Loucy (cell line): ENCODE data around the gene PTOV1.

Source experiments
- H2AFZ ChIP-seq: fragments of 200-600 bp; sonication (generic); 2 replicates; pipeline ENCODE4 v1.6.0; 2016; ENCODE audit warnings: antibody characterized with exemption, mild to moderate bottlenecking, low read length, moderate library complexity
- H3F3A ChIP-seq: fragments of 200-600 bp; 2 replicates; pipeline ENCODE4 v1.6.0; 2016; ENCODE audit warnings: antibody characterized with exemption, low read depth, mild to moderate bottlenecking
- H3K27me3 ChIP-seq: fragments of 200-600 bp; sonication (generic); 2 replicates; pipeline ENCODE4 v1.6.1; 2014; ENCODE audit warnings: low read length, mild to moderate bottlenecking; ENCODE audit not compliant: insufficient read depth, poor library complexity, severe bottlenecking
- H3K36me3 ChIP-seq: fragments of 200-600 bp; sonication (generic); 2 replicates; pipeline ENCODE4 v1.6.1; 2016; ENCODE audit warnings: low read length; ENCODE audit not compliant: insufficient read depth
- H3K4me1 ChIP-seq: fragments of 200-600 bp; sonication (generic); 2 replicates; pipeline ENCODE4 v1.5.1; 2014; ENCODE audit warnings: low read length, mild to moderate bottlenecking; ENCODE audit not compliant: insufficient read depth, poor library complexity, severe bottlenecking
- H3K4me2 ChIP-seq: fragments of 200-600 bp; sonication (generic); 2 replicates; pipeline ENCODE4 v1.6.0; 2014; ENCODE audit warnings: antibody characterized with exemption, low read length, low read depth, mild to moderate bottlenecking; ENCODE audit not compliant: poor library complexity, severe bottlenecking
- H3K4me3 ChIP-seq: fragments of 200-600 bp; sonication (generic); 2 replicates; pipeline ENCODE4 v1.5.1; 2014; ENCODE audit warnings: low read length, mild to moderate bottlenecking, mixed read lengths; ENCODE audit not compliant: poor library complexity, severe bottlenecking
- H3K79me2 ChIP-seq: fragments of 200-600 bp; sonication (generic); 2 replicates; pipeline ENCODE4 v1.6.1; 2014; ENCODE audit warnings: low read length; ENCODE audit not compliant: insufficient read depth
- H3K9ac ChIP-seq: fragments of 200-600 bp; sonication (generic); 2 replicates; pipeline ENCODE4 v1.6.0; 2014; ENCODE audit warnings: mild to moderate bottlenecking, low read depth, low read length, moderate library complexity; ENCODE audit not compliant: poor library complexity, severe bottlenecking
- H3K9me2 ChIP-seq: fragments of 200-600 bp; sonication (generic); replicated peaks from 2 replicates; pipeline ENCODE4 v1.6.1; 2016; ENCODE audit warnings: low read depth, low read length, mixed read lengths
- H3K9me3 ChIP-seq: fragments of 200-600 bp; sonication (generic); 2 replicates; pipeline ENCODE4 v1.6.1; 2014; ENCODE audit warnings: mild to moderate bottlenecking, antibody characterized with exemption, low read length, low read depth; ENCODE audit not compliant: insufficient read depth
- H4K20me1 ChIP-seq: fragments of 200-600 bp; sonication (generic); 2 replicates; pipeline ENCODE4 v1.6.0; 2014; ENCODE audit warnings: antibody characterized with exemption, low read length, mild to moderate bottlenecking; ENCODE audit not compliant: insufficient read depth, poor library complexity, severe bottlenecking
- CTCF ChIP-seq: fragments of 200-600 bp; sonication (generic); conservative IDR thresholded peaks from 2 replicates; pipeline ENCODE4 v1.5.1; 2014; ENCODE audit warnings: mild to moderate bottlenecking, antibody characterized with exemption, low read length
- EZH2phosphoT487 ChIP-seq: fragments of 200-600 bp; IDR thresholded peaks from 2 replicates; pipeline ENCODE4 v1.6.1; 2018; ENCODE audit warnings: antibody characterized with exemption, mild to moderate bottlenecking, moderate library complexity, borderline replicate concordance

PTOV1 gene

GRCh38 chr19:49866933-49867782, 16.2 kb downstream of the PTOV1 start, which contains the start of gene PNKP:
Gene PNKP, minus strand, starts transcription at chr19:49867576. Its CDS starts 372 bp downstream, at chr19:49867204.
- no peaks in the 10 kb centered on the region for H3K9me2 ChIP-seq
- H3K4me2 ChIP-seq = peak within 1 kb of the TSS; percentile 98
- peaks cover 49% of the 10 kb centered on the region for H3K79me2 ChIP-seq
- no peaks in the 10 kb centered on the region for H3F3A ChIP-seq
- no peak for TF ChIP-seq CTCF
- peaks cover 13% of the 10 kb centered on the region; the same call in 1 of the 2 replicates for H3K36me3 ChIP-seq
- no peaks in the 10 kb centered on the region for H3K9me3 ChIP-seq
- peaks cover 45% of the 10 kb centered on the region for H4K20me1 ChIP-seq
- peak within 1 kb of the TSS; percentile 98 for H3K4me3 ChIP-seq
- peaks cover 43% of the 10 kb centered on the region for H3K4me1 ChIP-seq
- peak within 1 kb of the TSS; percentile 83 for H3K9ac ChIP-seq
- no peaks in the 10 kb centered on the region for H3K27me3 ChIP-seq
- peak within 1 kb of the TSS; percentile 97 for H2AFZ ChIP-seq

- Histone ChIP-seq H3K27me3 (no peaks in the 10 kb centered on the region), H2AFZ (peak overlapping the region; percentile 72; the same call in 1 of the 2 replicates), H3K9me2 (no peaks in the 10 kb centered on the region), H3K4me1 (peaks cover 43% of the 10 kb centered on the region), H4K20me1 (peaks cover 27% of the 10 kb centered on the region), H3K9me3 (no peaks in the 10 kb centered on the region), H3F3A (no peaks in the 10 kb centered on the region), H3K4me3 (peak overlapping the region; percentile 87), H3K9ac (peak overlapping the region; percentile 52), H3K36me3 (peaks cover 8% of the 10 kb centered on the region; the same call in 1 of the 2 replicates), H3K4me2 (peak overlapping the region; percentile 98), H3K79me2 (peaks cover 39% of the 10 kb centered on the region)
- TF ChIP-seq CTCF = no peak
- TF ChIP-seq EZH2phosphoT487 = no peak
Observed at GRCh38 chr19:49869009-49869483, 18.1 kb downstream of the PTOV1 start.

GRCh38 chr19:49869484-49870308, 18.7 kb downstream of the PTOV1 start:
- Histone ChIP-seq H3K79me2 (peaks cover 38% of the 10 kb centered on the region), H3K9ac (peak overlapping the region; percentile 76), H3K4me3 (peak overlapping the region; percentile 87), H2AFZ (peak overlapping the region; percentile 86), H3K27me3 (no peaks in the 10 kb centered on the region), H3K9me2 (no peaks in the 10 kb centered on the region), H3F3A (no peaks in the 10 kb centered on the region), H4K20me1 (peaks cover 21% of the 10 kb centered on the region), H3K36me3 (peaks cover 1% of the 10 kb centered on the region; the same call in 1 of the 2 replicates), H3K9me3 (no peaks in the 10 kb centered on the region), H3K4me2 (peak overlapping the region; percentile 98), H3K4me1 (peaks cover 43% of the 10 kb centered on the region)
- TF ChIP-seq CTCF (no peak), EZH2phosphoT487 (no peak)
